K562 treated with DMSO at 1 percent for 48 hours (cell line): Measurements from ENCODE around the gene ULBP1. TPM values are rescaled to one million over a fixed set of nuclear protein-coding genes. Genes with fewer than 3 reads are reported as not detected.

Experiments used
- total RNA-seq: library from RNA; unstranded; fragments of 300-600 nt; gene quantifications from 2 replicates; pipeline ENCODE4 v1.2.3, GENCODE V29; 2022; ENCODE audit warnings: low replicate concordance; ENCODE audit errors: extremely low read depth

The ULBP1 gene
- total RNA-seq, result not detected in 2 replicates

GRCh38 chr6:149963462-149964307 lies at the start of gene ULBP1:
Gene ULBP1, plus strand, starts transcription at chr6:149963943. Its CDS starts 107 bp downstream, at chr6:149964050.

GRCh38 chr6:149922642-149923326 lies 41.0 kb upstream of the ULBP1 start, which contains the start of gene RAET1G:
Gene RAET1G, minus strand, starts transcription at chr6:149923121. Its CDS starts 111 bp downstream, at chr6:149923010.

GRCh38 chr6:149941583-149942460 lies 21.9 kb upstream of the ULBP1 start, which contains the start of gene ULBP2:
Gene ULBP2, plus strand, starts transcription at chr6:149942014. Its CDS starts 59 bp downstream, at chr6:149942073.

Other genes with a start within 250 kb of the ULBP1 start
- not detected in 2 replicates for gene LATS1, start 245.8 kb upstream of the ULBP1 start, total RNA-seq
- gene NUP43, start 217.4 kb upstream of the ULBP1 start, total RNA-seq, result not detected in 2 replicates
- not detected in 2 replicates for gene PCMT1, start 214.2 kb upstream of the ULBP1 start, total RNA-seq
- gene LRP11, start 99.6 kb upstream of the ULBP1 start, total RNA-seq, result not detected in 2 replicates
- gene RAET1E, start 65.8 kb upstream of the ULBP1 start, total RNA-seq, result not detected in 2 replicates
- gene RAET1G, start 40.8 kb upstream of the ULBP1 start, total RNA-seq, result not detected in 2 replicates
- gene ULBP2, start 21.9 kb upstream of the ULBP1 start, total RNA-seq, result not detected in 2 replicates
- not detected in 2 replicates for gene RAET1L, start 61.6 kb downstream of the ULBP1 start, total RNA-seq
- not detected in 2 replicates for gene ULBP3, start 105.2 kb downstream of the ULBP1 start, total RNA-seq
- gene PPP1R14C, start 179.1 kb downstream of the ULBP1 start, total RNA-seq, result not detected in 2 replicates